ENCODE measurements around the gene UGT1A1.

- no peak for TF ChIP-seq IKZF1 (conservative IDR thresholded peaks at IDR 0.05)
- TF ChIP-seq CTCF (IDR thresholded peaks at IDR 0.05 in 2 of 3, conservative IDR thresholded peaks at IDR 0.05 in 1 of 3; ENCODE audit: control insufficient read depth in 2 of 3, extremely low read depth in 1 of 3, insufficient read depth in 1 of 3, low read depth in 3 of 3, low read length in 3 of 3): no peak
- no peak for TF ChIP-seq SIX5 (IDR thresholded peaks at IDR 0.05; ENCODE audit: low read depth, low read length, severe bottlenecking)
- TF ChIP-seq SMC3 (IDR thresholded peaks at IDR 0.05; ENCODE audit: borderline replicate concordance, low read length): no peak
- TF ChIP-seq USF2 (IDR thresholded peaks at IDR 0.05; ENCODE audit: borderline replicate concordance, low read depth, low read length): no peak
- no peak for TF ChIP-seq IRF3 (IDR thresholded peaks at IDR 0.05)
- TF ChIP-seq, protein P1, sequence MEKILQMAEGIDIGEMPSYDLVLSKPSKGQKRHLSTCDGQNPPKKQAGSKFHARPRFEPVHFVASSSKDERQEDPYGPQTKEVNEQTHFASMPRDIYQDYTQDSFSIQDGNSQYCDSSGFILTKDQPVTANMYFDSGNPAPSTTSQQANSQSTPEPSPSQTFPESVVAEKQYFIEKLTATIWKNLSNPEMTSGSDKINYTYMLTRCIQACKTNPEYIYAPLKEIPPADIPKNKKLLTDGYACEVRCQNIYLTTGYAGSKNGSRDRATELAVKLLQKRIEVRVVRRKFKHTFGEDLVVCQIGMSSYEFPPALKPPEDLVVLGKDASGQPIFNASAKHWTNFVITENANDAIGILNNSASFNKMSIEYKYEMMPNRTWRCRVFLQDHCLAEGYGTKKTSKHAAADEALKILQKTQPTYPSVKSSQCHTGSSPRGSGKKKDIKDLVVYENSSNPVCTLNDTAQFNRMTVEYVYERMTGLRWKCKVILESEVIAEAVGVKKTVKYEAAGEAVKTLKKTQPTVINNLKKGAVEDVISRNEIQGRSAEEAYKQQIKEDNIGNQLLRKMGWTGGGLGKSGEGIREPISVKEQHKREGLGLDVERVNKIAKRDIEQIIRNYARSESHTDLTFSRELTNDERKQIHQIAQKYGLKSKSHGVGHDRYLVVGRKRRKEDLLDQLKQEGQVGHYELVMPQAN (conservative IDR thresholded peaks at IDR 0.05): no peak
- TF ChIP-seq ZNF274 (IDR thresholded peaks at IDR 0.05; ENCODE audit: insufficient read depth, insufficient read length): no peak
- TF ChIP-seq, protein P2, sequence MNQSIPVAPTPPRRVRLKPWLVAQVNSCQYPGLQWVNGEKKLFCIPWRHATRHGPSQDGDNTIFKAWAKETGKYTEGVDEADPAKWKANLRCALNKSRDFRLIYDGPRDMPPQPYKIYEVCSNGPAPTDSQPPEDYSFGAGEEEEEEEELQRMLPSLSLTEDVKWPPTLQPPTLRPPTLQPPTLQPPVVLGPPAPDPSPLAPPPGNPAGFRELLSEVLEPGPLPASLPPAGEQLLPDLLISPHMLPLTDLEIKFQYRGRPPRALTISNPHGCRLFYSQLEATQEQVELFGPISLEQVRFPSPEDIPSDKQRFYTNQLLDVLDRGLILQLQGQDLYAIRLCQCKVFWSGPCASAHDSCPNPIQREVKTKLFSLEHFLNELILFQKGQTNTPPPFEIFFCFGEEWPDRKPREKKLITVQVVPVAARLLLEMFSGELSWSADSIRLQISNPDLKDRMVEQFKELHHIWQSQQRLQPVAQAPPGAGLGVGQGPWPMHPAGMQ (IDR thresholded peaks at IDR 0.05; ENCODE audit: borderline replicate concordance): no peak
- TF ChIP-seq TARDBP (IDR thresholded peaks at IDR 0.05; ENCODE audit: borderline replicate concordance): no peak
Observed at GRCh38 chr2:233822101-233822771, 62.2 kb downstream of the UGT1A1 start.

Measured in GM12878 (cell line).